ENCODE measurements around the gene CSF1R.

GRCh38 chr5:150065886-150066285 lies 20.5 kb downstream of the CSF1R start:
- TF ChIP-seq TEAD4 (IDR thresholded peaks at IDR 0.05) (no peak), EP300 (IDR thresholded peaks at IDR 0.05; ENCODE audit: borderline replicate concordance) (no peak), RAD21 (IDR thresholded peaks at IDR 0.05; ENCODE audit: low read depth) (no peak), YY1 (IDR thresholded peaks at IDR 0.05; ENCODE audit: low read depth) (no peak), ZBTB7A (IDR thresholded peaks at IDR 0.05; ENCODE audit: low read depth) (no peak), CREB1 (IDR thresholded peaks at IDR 0.05; ENCODE audit: low read depth) (no peak), TCF12 (IDR thresholded peaks at IDR 0.05; ENCODE audit: low read depth) (no peak), TAF1 (IDR thresholded peaks at IDR 0.05; ENCODE audit: low read depth) (no peak)
- TF ChIP-seq, protein P1, sequence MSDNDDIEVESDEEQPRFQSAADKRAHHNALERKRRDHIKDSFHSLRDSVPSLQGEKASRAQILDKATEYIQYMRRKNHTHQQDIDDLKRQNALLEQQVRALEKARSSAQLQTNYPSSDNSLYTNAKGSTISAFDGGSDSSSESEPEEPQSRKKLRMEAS (IDR thresholded peaks at IDR 0.05), result no peak
- TF ChIP-seq, protein P2, sequence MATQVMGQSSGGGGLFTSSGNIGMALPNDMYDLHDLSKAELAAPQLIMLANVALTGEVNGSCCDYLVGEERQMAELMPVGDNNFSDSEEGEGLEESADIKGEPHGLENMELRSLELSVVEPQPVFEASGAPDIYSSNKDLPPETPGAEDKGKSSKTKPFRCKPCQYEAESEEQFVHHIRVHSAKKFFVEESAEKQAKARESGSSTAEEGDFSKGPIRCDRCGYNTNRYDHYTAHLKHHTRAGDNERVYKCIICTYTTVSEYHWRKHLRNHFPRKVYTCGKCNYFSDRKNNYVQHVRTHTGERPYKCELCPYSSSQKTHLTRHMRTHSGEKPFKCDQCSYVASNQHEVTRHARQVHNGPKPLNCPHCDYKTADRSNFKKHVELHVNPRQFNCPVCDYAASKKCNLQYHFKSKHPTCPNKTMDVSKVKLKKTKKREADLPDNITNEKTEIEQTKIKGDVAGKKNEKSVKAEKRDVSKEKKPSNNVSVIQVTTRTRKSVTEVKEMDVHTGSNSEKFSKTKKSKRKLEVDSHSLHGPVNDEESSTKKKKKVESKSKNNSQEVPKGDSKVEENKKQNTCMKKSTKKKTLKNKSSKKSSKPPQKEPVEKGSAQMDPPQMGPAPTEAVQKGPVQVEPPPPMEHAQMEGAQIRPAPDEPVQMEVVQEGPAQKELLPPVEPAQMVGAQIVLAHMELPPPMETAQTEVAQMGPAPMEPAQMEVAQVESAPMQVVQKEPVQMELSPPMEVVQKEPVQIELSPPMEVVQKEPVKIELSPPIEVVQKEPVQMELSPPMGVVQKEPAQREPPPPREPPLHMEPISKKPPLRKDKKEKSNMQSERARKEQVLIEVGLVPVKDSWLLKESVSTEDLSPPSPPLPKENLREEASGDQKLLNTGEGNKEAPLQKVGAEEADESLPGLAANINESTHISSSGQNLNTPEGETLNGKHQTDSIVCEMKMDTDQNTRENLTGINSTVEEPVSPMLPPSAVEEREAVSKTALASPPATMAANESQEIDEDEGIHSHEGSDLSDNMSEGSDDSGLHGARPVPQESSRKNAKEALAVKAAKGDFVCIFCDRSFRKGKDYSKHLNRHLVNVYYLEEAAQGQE (IDR thresholded peaks at IDR 0.05; ENCODE audit: low read depth), result no peak
